ENCODE measurements around the gene MAGI1.
A peak's percentile ranks its signal among the peaks of the same experiment; 100 is the strongest.
"Not testable (repeated sequence)": the region's sequence is repeated elsewhere in the genome, so short reads cannot be mapped to it uniquely, and the experiment has no call there.

MAGI1 gene

GRCh38 chr3:65549626-65549959 is 489.1 kb downstream of the MAGI1 start:
- no peak for DNase-seq

- DNase-seq, result peak; percentile 31 to 52
Measured at GRCh38 chr3:65548848-65549625, 489.7 kb downstream of the MAGI1 start.

- DNase-seq, result no peak
Measured at GRCh38 chr3:65545429-65545828, 493.3 kb downstream of the MAGI1 start.

GRCh38 chr3:65543391-65543790 is 495.3 kb downstream of the MAGI1 start:
- DNase-seq, result not testable (repeated sequence)

GRCh38 chr3:65540666-65541065 is 498.1 kb downstream of the MAGI1 start:
- peak; percentile 59 to 73 for DNase-seq

GRCh38 chr3:65539616-65540015 is 499.1 kb downstream of the MAGI1 start:
- no peak for DNase-seq

GRCh38 chr3:65538101-65538500 is 500.6 kb downstream of the MAGI1 start:
- no peak for DNase-seq

- DNase-seq, result no peak
Measured at GRCh38 chr3:65537109-65537508, 501.6 kb downstream of the MAGI1 start.

- no peak for DNase-seq
Measured at GRCh38 chr3:65535260-65535659, 503.5 kb downstream of the MAGI1 start.

GRCh38 chr3:65534805-65535204 is 503.9 kb downstream of the MAGI1 start:
- DNase-seq, result peak in 1 of 2 experiments; percentile 45

GRCh38 chr3:65532749-65533148 is 506.0 kb downstream of the MAGI1 start:
- no peak for DNase-seq

- DNase-seq, result no peak
Measured at GRCh38 chr3:65532215-65532614, 506.5 kb downstream of the MAGI1 start.

GRCh38 chr3:65531499-65531898 is 507.2 kb downstream of the MAGI1 start:
- DNase-seq, result peak in 1 of 2 experiments; percentile 24

GRCh38 chr3:65526656-65527055 is 512.1 kb downstream of the MAGI1 start:
- no peak for DNase-seq

GRCh38 chr3:65524584-65524983 is 514.1 kb downstream of the MAGI1 start:
- no peak for DNase-seq

GRCh38 chr3:65523878-65524277 is 514.8 kb downstream of the MAGI1 start:
- DNase-seq, result no peak

GRCh38 chr3:65521032-65521431 is 517.7 kb downstream of the MAGI1 start:
- DNase-seq, result no peak

- DNase-seq, result no peak
Measured at GRCh38 chr3:65516998-65517397, 521.7 kb downstream of the MAGI1 start.

GRCh38 chr3:65514317-65514716 is 524.4 kb downstream of the MAGI1 start:
- DNase-seq, result not testable (repeated sequence)

GRCh38 chr3:65509423-65509794 is 529.3 kb downstream of the MAGI1 start:
- not testable (repeated sequence) for DNase-seq

GRCh38 chr3:65508750-65509422 is 529.8 kb downstream of the MAGI1 start:
- no peak for DNase-seq

GRCh38 chr3:65507437-65507836 is 531.3 kb downstream of the MAGI1 start:
- no peak for DNase-seq

- no peak for DNase-seq
Measured at GRCh38 chr3:65503776-65504175, 534.9 kb downstream of the MAGI1 start.

- DNase-seq, result no peak
Measured at GRCh38 chr3:65502526-65502925, 536.2 kb downstream of the MAGI1 start.
